BE2C (cell line): ENCODE measurements around the gene SPDEF.

Source experiments
- DNase-seq: peaks from one replicate; pipeline ENCODE4 v3.0.0-alpha.2; 2020
- H3K27me3 ChIP-seq: fragments of 250-450 bp; sonication (Bioruptor Pico); 2 replicates; pipeline ENCODE4 v1.5.1; 2020; ENCODE audit warnings: mild to moderate bottlenecking
- H3K36me3 ChIP-seq: fragments of 250-450 bp; sonication (Bioruptor Pico); 2 replicates; pipeline ENCODE4 v1.5.1; 2020; ENCODE audit warnings: mild to moderate bottlenecking
- H3K4me1 ChIP-seq: fragments of 250-450 bp; sonication (Bioruptor Pico); 2 replicates; pipeline ENCODE4 v1.5.1; 2020
- H3K4me3 ChIP-seq: 2 replicates; pipeline ENCODE4 v1.5.1; 2011; ENCODE audit warnings: low read depth, low read length
- H3K9me3 ChIP-seq: fragments of 250-450 bp; sonication (Bioruptor Pico); 2 replicates; pipeline ENCODE4 v1.5.1; 2020
- TF ChIP-seq, protein P1 (sequence below): IDR thresholded peaks from 2 replicates; pipeline ENCODE4 v1.5.1; 2012; ENCODE audit warnings: mild to moderate bottlenecking, low read depth, low read length

Gene SPDEF

DNA sequence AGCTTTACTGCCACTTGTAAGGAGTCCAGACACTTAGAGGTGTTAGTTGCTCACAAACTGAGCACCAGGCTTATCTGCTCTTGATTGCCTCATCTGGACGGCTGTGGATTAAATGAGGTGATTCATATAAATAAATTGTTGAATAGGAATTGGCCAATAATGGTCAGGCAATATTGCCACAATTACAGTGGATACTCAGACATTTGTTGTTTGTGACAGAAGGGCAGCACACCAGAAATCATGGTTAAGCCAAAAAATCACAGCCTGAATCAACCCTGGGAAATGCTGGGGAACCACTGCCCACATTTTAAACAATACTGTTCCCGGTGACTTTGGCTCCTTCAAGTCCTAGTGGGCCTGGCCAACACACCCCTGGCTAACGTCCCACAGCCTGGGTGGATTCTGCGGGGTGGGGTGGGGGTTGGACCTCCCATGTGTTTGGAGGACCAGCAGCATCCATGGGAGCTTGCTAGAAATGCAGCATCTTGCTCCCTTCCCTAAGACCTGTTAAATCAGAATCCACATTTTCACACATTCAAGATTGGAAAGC is 29.5 kb upstream of the SPDEF start:
- DNase-seq, result no peak

DNA sequence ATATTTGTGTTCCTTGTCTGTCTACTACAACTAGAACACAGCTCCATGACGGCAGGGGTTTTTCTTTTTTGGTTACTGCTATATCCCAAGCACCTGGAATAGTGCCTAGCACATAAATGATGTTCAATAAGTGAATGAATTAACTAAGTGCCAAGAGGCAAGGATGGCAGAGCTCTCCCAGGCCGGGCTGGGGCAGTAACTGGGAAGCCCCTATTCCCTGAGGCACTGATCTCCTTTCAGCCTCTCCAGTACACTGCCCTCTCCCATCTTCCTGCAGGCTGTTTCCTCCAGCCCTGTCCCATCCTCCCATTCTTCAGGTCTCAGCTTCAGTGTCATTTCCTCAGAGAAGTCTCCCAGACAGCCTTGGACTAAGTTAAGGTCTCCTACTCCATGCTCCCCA is 29.0 kb upstream of the SPDEF start:
- H3K9me3 ChIP-seq, result no peaks in the 10 kb centered on the region
- H3K27me3 ChIP-seq, result no peaks in the 10 kb centered on the region
- no peak overlapping the region for H3K4me3 ChIP-seq
- H3K36me3 ChIP-seq, result no peaks in the 10 kb centered on the region; the same call in 1 of the 2 replicates
- no peak for DNase-seq
- TF ChIP-seq, protein P1, sequence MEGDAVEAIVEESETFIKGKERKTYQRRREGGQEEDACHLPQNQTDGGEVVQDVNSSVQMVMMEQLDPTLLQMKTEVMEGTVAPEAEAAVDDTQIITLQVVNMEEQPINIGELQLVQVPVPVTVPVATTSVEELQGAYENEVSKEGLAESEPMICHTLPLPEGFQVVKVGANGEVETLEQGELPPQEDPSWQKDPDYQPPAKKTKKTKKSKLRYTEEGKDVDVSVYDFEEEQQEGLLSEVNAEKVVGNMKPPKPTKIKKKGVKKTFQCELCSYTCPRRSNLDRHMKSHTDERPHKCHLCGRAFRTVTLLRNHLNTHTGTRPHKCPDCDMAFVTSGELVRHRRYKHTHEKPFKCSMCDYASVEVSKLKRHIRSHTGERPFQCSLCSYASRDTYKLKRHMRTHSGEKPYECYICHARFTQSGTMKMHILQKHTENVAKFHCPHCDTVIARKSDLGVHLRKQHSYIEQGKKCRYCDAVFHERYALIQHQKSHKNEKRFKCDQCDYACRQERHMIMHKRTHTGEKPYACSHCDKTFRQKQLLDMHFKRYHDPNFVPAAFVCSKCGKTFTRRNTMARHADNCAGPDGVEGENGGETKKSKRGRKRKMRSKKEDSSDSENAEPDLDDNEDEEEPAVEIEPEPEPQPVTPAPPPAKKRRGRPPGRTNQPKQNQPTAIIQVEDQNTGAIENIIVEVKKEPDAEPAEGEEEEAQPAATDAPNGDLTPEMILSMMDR, result no peak
- H3K4me1 ChIP-seq, result no peaks in the 10 kb centered on the region

More for the DNA sequence above, 29.5 kb upstream of the SPDEF start:
- H3K4me3 ChIP-seq, result no peak overlapping the region
- peaks cover 3% of the 10 kb centered on the region for H3K36me3 ChIP-seq
- no peaks in the 10 kb centered on the region for H3K9me3 ChIP-seq
- no peaks in the 10 kb centered on the region for H3K27me3 ChIP-seq
- H3K4me1 ChIP-seq, result no peaks in the 10 kb centered on the region
- TF ChIP-seq, protein P1, result no peak

DNA sequence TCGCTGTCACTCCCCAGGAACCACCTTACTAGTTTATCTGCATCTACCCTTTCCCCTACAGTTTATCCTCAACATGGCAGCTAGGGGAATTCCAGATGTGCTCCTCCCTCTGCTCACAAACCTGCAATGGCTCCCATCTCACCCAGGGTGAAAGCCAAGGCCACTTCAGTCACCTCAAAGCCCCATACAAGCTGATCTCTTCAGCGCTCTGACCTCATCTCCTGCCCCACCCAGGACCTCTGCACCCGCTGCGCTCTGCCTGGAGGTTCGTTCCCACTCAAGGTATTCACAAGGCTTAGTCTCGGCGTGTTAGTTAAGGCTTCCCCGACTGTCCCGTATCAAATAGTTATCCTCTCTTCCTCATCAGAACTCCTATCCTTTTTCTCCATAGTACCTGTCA is 28.6 kb upstream of the SPDEF start:
- Histone ChIP-seq H3K4me3 (no peak overlapping the region), H3K9me3 (no peaks in the 10 kb centered on the region), H3K36me3 (no peaks in the 10 kb centered on the region), H3K4me1 (no peaks in the 10 kb centered on the region), H3K27me3 (no peaks in the 10 kb centered on the region)
- no peak for DNase-seq
- TF ChIP-seq, protein P1, result no peak

DNA sequence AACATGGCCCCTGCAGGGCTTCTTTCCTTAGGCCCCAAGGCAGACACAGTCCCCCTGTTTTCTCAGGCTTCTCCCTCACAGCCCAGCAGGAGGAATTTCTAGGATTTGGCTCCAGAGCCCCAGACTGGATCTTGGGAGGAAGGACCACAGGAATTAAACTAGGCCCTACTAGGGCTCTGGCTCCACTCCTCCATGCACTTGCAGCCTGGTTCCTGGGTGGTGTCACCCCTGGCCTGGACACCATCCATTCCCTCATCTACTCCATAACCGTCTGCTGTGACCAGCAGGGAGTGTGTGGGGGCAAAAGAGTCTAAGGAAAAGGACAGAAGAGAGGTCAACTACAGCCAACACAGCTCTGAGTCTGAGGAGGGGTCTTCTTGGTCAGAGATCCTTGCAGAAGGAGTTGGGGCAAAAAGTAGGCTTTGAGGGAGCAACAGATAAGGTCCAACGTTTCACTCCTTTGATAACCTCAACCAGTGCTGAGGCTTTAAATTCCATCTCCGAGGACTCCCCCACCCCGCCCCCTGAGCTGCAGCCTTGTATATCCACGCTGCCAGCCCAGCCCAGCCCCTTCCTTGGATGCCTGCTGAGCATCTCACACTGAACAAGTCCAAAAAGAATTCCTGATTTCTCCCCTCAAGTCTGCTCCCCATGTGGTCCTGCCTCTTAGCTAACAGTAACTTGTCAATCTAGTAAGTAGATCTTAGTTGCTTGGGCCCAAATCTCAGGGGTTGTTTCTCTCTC is 27.9 kb upstream of the SPDEF start:
- H3K9me3 ChIP-seq, result no peaks in the 10 kb centered on the region
- no peak for DNase-seq
- H3K27me3 ChIP-seq, result no peaks in the 10 kb centered on the region
- H3K4me1 ChIP-seq, result no peaks in the 10 kb centered on the region
- H3K36me3 ChIP-seq, result no peaks in the 10 kb centered on the region
- H3K4me3 ChIP-seq, result no peak overlapping the region
- TF ChIP-seq, protein P1, result no peak

DNA sequence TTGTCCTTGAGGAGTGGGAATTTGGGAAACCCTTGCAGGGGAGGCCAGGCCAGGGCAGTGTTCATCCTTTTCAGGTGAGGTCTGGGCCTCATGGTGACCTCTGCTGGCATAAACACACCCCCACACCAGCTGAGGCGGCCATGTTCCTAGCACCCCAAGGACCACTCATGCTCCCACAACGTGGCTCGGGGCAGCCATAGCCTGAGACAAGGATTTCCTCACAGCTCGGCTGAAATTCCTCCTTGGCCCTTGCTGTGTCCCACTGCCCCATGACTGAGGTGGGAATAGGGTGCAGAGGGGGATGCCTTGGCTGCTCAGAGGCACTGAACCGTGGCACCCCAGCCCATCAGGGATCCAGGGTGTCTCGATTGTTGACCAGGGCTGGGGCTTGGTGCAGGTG is 27.3 kb upstream of the SPDEF start:
- Histone ChIP-seq H3K4me1 (no peaks in the 10 kb centered on the region), H3K27me3 (no peaks in the 10 kb centered on the region), H3K9me3 (no peaks in the 10 kb centered on the region), H3K4me3 (no peak overlapping the region), H3K36me3 (no peaks in the 10 kb centered on the region)
- TF ChIP-seq, protein P1, result peak; percentile 43
- DNase-seq, result no peak

DNA sequence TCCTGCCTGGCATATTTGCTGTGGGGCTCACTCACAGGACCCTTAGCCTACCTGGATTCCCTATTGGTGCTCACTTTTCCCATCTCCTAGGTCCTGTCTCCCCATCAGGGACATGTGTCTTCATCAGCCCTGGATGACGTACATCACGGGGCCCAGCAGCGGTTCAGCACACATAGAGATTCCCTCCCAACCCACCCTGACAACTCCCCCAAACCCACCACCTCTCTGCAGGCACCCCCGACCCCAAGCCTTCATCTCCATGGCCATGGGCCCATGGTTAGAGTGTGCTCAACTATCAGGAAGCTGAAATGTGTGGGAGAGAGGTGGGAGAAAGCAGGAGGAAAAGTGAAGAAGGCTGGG is 25.4 kb upstream of the SPDEF start:
- Histone ChIP-seq H3K36me3 (no peaks in the 10 kb centered on the region), H3K9me3 (no peaks in the 10 kb centered on the region; the same call in 1 of the 2 replicates), H3K4me3 (no peak overlapping the region), H3K27me3 (no peaks in the 10 kb centered on the region), H3K4me1 (no peaks in the 10 kb centered on the region)
- TF ChIP-seq, protein P1, result no peak
- DNase-seq, result no peak
